Measurements from ENCODE around the gene OR1E1. TPM values are rescaled to one million over a fixed set of nuclear protein-coding genes. Genes with fewer than 3 reads are reported as not detected.
"Not testable (repeated sequence)": the region's sequence is repeated elsewhere in the genome, so short reads cannot be mapped to it uniquely, and the experiment has no call there.

Gene OR1E1, protein sequence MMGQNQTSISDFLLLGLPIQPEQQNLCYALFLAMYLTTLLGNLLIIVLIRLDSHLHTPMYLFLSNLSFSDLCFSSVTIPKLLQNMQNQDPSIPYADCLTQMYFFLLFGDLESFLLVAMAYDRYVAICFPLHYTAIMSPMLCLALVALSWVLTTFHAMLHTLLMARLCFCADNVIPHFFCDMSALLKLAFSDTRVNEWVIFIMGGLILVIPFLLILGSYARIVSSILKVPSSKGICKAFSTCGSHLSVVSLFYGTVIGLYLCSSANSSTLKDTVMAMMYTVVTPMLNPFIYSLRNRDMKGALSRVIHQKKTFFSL
- not detected for total RNA-seq
- not detected for polyA plus RNA-seq
- total RNA-seq, result 0 reads per million in 6 experiments

DNA sequence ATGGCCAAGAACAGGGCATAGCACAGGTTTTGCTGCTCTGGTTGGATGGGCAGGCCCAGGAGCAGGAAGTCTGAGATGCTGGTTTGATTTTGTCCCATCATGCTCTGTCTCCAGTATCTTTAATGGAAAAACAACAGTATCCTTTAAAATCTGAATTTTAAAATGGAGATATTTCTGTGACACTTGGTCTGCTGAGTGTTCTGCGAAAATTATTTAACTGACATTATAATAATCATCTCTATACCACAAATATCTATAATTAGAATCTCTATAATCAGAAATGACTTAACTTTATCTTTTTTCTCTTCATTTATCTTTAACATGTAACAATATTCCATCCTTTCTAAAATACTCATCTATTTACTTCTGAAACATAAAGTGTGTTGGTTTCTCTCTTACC is at the start of gene OR1E1:
Gene OR1E1, minus strand, starts transcription at position 101 of the 400 bp plus-strand sequence. Its CDS starts 0 bp downstream, at position 101.
- Mint-ChIP-seq H3K4me3 (no peak within 1 kb of the TSS), H3K27ac (no peak within 1 kb of the TSS), H3K4me1 (peaks cover 0 to 2% (median 0%) of the 10 kb centered on the region in 4 donors), H3K27me3 (peaks cover 19 to 47% (median 20%) of the 10 kb centered on the region in 5 donors), H3K9me3 (peaks cover 0 to 7% (median 2%) of the 10 kb centered on the region in 9 donors), H3K36me3 (peaks cover 0 to 8% (median 3%) of the 10 kb centered on the region in 3 donors)
- POLR2A ChIA-PET, result no interaction called here
- DNase-seq (no peak), ATAC-seq (no peak)

DNA sequence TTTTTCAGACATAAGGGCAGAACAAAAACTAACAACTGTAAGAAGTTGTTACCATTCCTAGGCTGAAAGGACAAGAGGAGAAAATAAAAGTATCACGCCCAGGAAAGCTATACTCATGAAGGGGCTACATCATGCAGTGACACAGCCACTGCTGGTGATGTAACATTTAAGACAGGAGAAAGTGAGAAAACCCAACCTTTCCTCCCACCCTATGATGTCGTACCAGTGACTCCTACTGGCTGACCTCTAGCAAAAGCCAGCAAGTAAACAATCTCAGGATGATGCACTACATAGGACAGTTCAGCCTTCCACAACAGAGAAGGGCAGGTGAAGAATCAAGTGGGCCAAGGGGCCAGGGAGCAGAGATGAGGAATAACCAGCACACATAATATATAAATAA is 49.4 kb upstream of the OR1E1 start:
- H3K27ac Mint-ChIP-seq, result no peak overlapping the region
- peaks cover 9 to 24% (median 16%) of the 10 kb centered on the region in 5 donors for H3K27me3 Mint-ChIP-seq
- POLR2A ChIA-PET, result no interaction called here
- H3K4me3 Mint-ChIP-seq, result no peak overlapping the region
- ATAC-seq (no peak), DNase-seq (no peak)
- H3K36me3 Mint-ChIP-seq, result no peaks in the 10 kb centered on the region
- no peaks in the 10 kb centered on the region for H3K4me1 Mint-ChIP-seq
- H3K9me3 Mint-ChIP-seq, result no peaks in the 10 kb centered on the region

DNA sequence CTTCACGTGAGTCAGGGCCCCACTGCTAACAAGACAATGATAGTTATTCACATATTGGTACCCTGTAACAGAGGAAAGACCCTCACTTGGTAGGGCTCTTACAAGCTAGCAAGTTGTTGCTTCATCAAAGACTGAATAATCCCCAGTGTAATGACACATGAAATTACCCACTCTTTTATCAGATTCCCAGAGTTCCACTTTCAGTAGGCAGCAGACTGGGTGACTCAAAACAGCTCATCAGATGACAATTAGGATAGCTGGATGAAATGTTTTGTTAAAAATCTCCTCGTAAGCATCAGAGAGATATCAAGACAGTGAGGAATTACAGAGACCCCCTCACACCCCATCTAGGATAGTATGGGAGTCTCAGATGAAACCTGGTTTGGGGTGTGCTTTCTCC is 42.2 kb upstream of the OR1E1 start:
- Mint-ChIP-seq H3K9me3 (no peaks in the 10 kb centered on the region), H3K4me3 (no peak overlapping the region), H3K27me3 (peaks cover 16 to 43% (median 22%) of the 10 kb centered on the region in 5 donors), H3K27ac (no peak overlapping the region), H3K36me3 (no peaks in the 10 kb centered on the region), H3K4me1 (no peaks in the 10 kb centered on the region)
- DNase-seq, result no peak
- POLR2A ChIA-PET, result no interaction called here
- ATAC-seq, result no peak

DNA sequence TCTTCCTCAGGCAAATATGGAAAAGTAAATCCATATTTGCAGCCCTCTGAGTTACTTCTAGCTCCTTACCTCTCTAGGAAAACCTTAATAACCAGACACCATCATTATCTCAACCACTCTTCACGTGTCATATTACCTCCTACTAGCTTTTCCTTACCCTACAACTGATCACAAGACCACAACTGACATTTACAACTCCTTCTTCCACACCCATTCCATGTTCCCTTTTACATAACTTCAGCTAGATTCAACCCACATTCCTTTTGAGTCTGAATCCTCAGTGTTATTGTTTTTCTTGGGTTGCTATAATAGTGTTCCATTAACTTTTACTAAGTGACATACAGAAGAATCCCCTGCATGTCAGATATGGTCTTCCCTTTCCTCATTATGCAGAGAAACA is 40.2 kb upstream of the OR1E1 start:
- peaks cover 0 to 2% (median 0%) of the 10 kb centered on the region in 3 donors for H3K36me3 Mint-ChIP-seq
- no peak for DNase-seq
- POLR2A ChIA-PET, result no interaction called here
- no peaks in the 10 kb centered on the region for H3K4me1 Mint-ChIP-seq
- H3K27ac Mint-ChIP-seq, result no peak overlapping the region
- H3K9me3 Mint-ChIP-seq, result peaks cover 0 to 1% (median 0%) of the 10 kb centered on the region in 9 donors
- H3K4me3 Mint-ChIP-seq, result no peak overlapping the region
- peaks cover 17 to 38% (median 24%) of the 10 kb centered on the region in 5 donors for H3K27me3 Mint-ChIP-seq
- no peak for ATAC-seq

DNA sequence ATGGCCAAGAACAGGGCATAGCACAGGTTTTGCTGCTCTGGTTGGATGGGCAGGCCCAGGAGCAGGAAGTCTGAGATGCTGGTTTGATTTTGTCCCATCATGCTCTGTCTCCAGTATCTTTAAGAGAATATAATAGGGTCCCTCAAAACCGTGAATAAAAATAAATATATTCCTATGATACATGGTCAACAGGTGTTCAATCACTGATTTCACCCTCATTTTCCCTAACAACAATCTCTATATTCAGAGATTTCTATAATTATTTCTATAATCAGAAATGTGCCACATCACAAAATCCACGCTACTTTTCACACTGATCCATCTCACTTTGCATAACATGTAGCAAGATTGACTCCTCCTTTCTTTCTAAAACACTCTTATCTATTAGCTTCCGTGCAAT is 35.5 kb upstream of the OR1E1 start, which contains the start of gene OR1E2:
Gene OR1E2, minus strand, starts transcription at position 101 of the 400 bp plus-strand sequence. Its CDS starts 0 bp downstream, at position 101.
- Mint-ChIP-seq H3K4me3 (no peak within 1 kb of the TSS), H3K36me3 (peaks cover 0 to 4% (median 2%) of the 10 kb centered on the region in 3 donors), H3K27ac (peak within 1 kb of the TSS in 1 of 10 donors; percentile 74), H3K27me3 (peaks cover 15 to 22% (median 20%) of the 10 kb centered on the region in 5 donors), H3K9me3 (peaks cover 0 to 13% (median 9%) of the 10 kb centered on the region in 9 donors), H3K4me1 (no peaks in the 10 kb centered on the region)
- DNase-seq, result no peak
- no peak for ATAC-seq
- POLR2A ChIA-PET, result no interaction called here

DNA sequence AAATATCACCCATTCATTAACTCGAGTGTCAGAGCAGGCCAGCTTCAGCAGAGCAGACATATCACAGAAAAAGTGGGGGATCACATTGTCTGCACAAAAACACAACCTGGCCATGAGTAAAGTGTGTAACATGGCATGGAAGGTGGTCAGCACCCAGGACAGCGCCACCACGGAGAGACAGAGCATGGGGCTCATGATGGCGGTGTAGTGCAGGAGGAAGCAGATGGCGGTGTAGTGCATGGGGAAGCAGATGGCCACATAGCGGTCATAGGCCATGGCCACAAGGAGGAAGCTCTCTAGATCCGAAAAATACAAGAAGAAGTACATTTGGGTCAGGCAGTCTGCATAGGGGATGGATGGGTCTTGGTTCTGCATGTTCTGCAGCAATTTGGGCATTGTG is 35.0 kb upstream of the OR1E1 start:
- POLR2A ChIA-PET, H3K27ac Mint-ChIP-seq, ATAC-seq, H3K4me3 Mint-ChIP-seq, H3K36me3 Mint-ChIP-seq, H3K4me1 Mint-ChIP-seq: not testable (repeated sequence)
- Mint-ChIP-seq H3K9me3 (peaks cover 0 to 16% (median 10%) of the 10 kb centered on the region in 9 donors), H3K27me3 (peaks cover 11 to 21% (median 16%) of the 10 kb centered on the region in 5 donors)
- DNase-seq, result peak in 2 of 10 donors; percentile 4 to 6

DNA sequence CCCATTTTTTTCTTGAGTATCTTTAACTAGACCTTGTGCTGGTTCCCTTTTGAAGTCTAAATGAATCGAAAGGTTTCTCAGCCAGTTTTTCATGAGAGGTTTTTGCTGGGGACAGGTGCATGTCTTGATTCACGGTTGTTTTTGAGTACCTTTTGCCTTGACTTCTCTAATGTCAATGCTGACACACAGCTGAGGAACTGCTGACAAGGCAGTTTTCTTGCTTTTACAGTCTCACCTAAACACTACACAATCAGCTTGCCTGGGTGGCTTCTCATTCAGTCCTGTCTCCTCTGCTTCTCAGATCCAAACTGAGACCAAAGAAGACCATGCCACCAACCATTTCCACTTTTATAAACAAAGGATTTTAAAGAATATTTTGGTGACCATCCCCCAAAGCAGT is 20.0 kb upstream of the OR1E1 start:
- H3K4me3 Mint-ChIP-seq, result no peak overlapping the region
- POLR2A ChIA-PET, result no interaction called here
- H3K9me3 Mint-ChIP-seq, result peaks cover 0 to 3% (median 0%) of the 10 kb centered on the region in 9 donors
- peaks cover 16 to 28% (median 17%) of the 10 kb centered on the region in 5 donors for H3K27me3 Mint-ChIP-seq
- H3K27ac Mint-ChIP-seq, result no peak overlapping the region
- DNase-seq (no peak), ATAC-seq (no peak)
- H3K4me1 Mint-ChIP-seq, result no peaks in the 10 kb centered on the region
- peaks cover 0 to 5% (median 0%) of the 10 kb centered on the region in 3 donors for H3K36me3 Mint-ChIP-seq

DNA sequence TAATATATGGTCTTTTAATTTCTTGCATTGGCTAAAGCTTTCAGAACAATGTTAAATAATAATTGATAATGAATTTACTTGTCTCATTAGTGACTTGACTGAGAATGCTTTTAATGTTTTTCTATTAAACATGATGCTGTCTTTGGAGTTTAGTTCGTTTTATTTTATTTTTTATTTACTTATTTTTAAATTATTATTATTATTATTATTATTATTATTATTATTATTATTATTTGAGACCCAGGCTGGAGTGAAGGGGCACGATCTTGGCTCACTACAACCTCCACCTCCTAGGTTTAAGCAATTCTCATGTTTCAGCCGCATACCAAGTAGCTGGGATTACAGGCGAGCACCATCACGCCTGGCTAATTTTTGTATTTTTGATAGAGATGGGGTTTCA is 17.4 kb upstream of the OR1E1 start:
- H3K36me3 Mint-ChIP-seq, result peaks cover 0 to 9% (median 2%) of the 10 kb centered on the region in 3 donors
- peaks cover 12 to 27% (median 20%) of the 10 kb centered on the region in 5 donors for H3K27me3 Mint-ChIP-seq
- H3K4me3 Mint-ChIP-seq, result no peak overlapping the region
- no peak for DNase-seq
- peaks cover 0 to 3% (median 0%) of the 10 kb centered on the region in 9 donors for H3K9me3 Mint-ChIP-seq
- H3K27ac Mint-ChIP-seq, result no peak overlapping the region
- peaks cover 0 to 2% (median 0%) of the 10 kb centered on the region in 4 donors for H3K4me1 Mint-ChIP-seq
- POLR2A ChIA-PET, result no interaction called here
- no peak for ATAC-seq

DNA sequence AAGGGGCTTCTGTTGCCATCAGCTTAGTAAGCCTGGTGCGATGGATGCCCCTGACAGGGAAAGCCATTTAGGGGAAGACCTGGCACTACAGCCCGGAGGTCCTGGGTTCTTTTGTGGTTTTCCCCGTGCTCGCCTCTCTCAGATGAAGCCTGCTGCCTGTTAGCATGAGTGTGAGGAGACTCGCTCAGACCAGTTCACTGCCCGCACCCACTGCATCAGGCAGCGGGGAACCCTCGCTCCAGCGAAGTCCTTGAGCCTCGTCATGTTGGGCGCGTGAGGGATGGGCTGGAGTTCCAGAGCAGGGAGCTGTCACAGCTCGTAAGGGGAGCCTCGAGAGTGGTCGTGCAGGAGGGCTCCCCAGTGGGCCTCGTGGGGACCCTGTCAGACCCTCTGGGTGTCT is 14.0 kb upstream of the OR1E1 start:
- ATAC-seq, DNase-seq, H3K27ac Mint-ChIP-seq, H3K4me1 Mint-ChIP-seq, POLR2A ChIA-PET: not testable (repeated sequence)
- Mint-ChIP-seq H3K9me3 (peaks cover 2 to 25% (median 13%) of the 10 kb centered on the region in 9 donors), H3K27me3 (peaks cover 19 to 56% (median 34%) of the 10 kb centered on the region in 5 donors), H3K4me3 (peak overlapping the region in 1 of 10 donors; percentile 8), H3K36me3 (peaks cover 6 to 25% (median 9%) of the 10 kb centered on the region in 3 donors)

DNA sequence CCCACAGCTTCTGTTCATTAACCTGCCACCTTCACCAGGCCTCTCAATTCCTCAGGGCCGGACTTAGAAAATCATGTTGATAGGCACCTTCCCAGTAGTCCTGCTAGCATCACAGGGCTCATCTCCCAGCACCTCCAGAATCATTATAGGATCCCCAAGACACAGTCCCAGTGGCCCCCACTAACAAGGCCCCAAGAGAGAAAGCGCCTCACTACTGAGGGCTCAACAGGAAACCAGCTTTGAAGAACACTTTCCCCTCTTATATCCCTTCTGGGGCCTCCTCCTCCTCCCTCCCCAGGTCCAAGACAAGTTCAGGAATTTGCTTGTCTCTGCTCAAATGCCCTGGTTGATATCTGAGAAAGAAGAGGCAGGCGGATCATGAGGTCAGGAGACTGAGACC is 12.9 kb upstream of the OR1E1 start, which contains the start of gene OR3A3:
Gene OR3A3, plus strand, starts transcription at position 301 of the 400 bp plus-strand sequence.
- no peak for DNase-seq
- no peak for ATAC-seq
- H3K4me3 Mint-ChIP-seq, result peak within 1 kb of the TSS in 1 of 10 donors; percentile 8
- POLR2A ChIA-PET, result no interaction called here
- no peak within 1 kb of the TSS for H3K27ac Mint-ChIP-seq
- peaks cover 4 to 36% (median 22%) of the 10 kb centered on the region in 9 donors for H3K9me3 Mint-ChIP-seq
- peaks cover 7 to 30% (median 9%) of the 10 kb centered on the region in 3 donors for H3K36me3 Mint-ChIP-seq
- H3K4me1 Mint-ChIP-seq, result peaks cover 0 to 2% (median 0%) of the 10 kb centered on the region in 4 donors
- peaks cover 24 to 64% (median 39%) of the 10 kb centered on the region in 5 donors for H3K27me3 Mint-ChIP-seq

DNA sequence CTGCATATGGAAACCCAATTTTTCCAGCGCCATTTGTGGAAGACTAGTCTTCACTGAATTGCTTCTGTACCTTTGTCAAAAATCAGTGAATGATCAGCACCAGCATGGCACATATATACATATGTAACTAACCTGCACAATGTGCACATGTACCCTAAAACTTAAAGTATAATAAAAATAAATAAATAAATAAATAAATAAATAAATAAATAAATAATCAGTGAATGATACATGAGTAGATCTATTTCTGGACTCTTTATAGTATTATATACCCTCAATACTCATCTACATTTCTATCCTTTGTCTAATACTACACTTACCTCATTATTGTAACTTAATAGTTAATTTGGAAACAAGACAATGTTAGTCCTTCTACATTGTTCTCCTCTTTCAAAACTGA is 5.6 kb upstream of the OR1E1 start:
- ATAC-seq, POLR2A ChIA-PET, DNase-seq, H3K27ac Mint-ChIP-seq, H3K4me3 Mint-ChIP-seq, H3K4me1 Mint-ChIP-seq: not testable (repeated sequence)
- Mint-ChIP-seq H3K36me3 (peaks cover 5 to 20% (median 7%) of the 10 kb centered on the region in 3 donors), H3K27me3 (peaks cover 14 to 53% (median 22%) of the 10 kb centered on the region in 5 donors), H3K9me3 (peaks cover 4 to 27% (median 22%) of the 10 kb centered on the region in 9 donors)

DNA sequence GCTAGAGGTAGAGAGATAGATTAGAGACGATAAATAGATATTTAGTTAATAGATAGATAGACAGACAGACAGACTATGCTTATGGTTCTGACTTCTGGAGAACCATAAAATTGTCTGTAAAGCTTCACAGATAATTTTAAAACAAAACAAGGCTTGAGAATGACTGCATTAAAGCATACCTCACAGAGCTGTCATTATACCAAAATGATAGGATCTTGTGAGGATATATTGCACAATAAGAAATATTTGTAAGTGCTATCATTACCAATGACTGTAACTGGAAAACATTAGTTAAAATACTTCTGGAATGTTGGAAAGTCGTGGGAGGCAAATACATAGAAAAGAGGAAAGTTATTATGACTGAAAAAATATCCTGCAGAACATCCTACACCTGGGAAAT is 3.6 kb upstream of the OR1E1 start:
- Mint-ChIP-seq H3K9me3 (peaks cover 0 to 13% (median 7%) of the 10 kb centered on the region in 9 donors), H3K36me3 (peaks cover 0 to 4% (median 0%) of the 10 kb centered on the region in 3 donors), H3K27ac (no peak overlapping the region), H3K4me3 (no peak overlapping the region), H3K27me3 (peaks cover 6 to 41% (median 18%) of the 10 kb centered on the region in 5 donors), H3K4me1 (no peaks in the 10 kb centered on the region)
- no peak for DNase-seq
- POLR2A ChIA-PET, result no interaction called here
- no peak for ATAC-seq

DNA sequence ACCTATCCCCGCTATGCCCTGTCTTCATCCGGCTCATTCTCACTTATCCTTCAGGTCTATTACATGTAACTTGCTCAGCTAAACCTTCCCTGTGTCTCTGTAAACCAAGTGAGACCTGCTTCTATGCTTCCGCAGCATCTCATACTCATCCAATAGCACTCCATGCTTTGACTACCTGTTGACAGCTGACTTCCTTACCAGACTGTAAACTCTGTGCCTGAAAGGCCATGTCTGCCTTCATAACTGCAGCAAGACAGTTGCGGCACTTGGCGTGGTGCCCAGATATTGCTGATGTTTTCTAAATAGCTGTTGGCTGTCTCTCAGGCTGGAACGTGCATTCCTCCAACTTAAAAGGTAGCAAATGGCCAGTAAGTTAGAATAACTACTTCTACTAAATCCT is 1.8 kb upstream of the OR1E1 start:
- peaks cover 0 to 4% (median 3%) of the 10 kb centered on the region in 3 donors for H3K36me3 Mint-ChIP-seq
- H3K27ac Mint-ChIP-seq, result no peak overlapping the region
- DNase-seq (no peak), ATAC-seq (no peak)
- peaks cover 13 to 38% (median 17%) of the 10 kb centered on the region in 5 donors for H3K27me3 Mint-ChIP-seq
- H3K9me3 Mint-ChIP-seq, result peaks cover 0 to 7% (median 0%) of the 10 kb centered on the region in 9 donors
- POLR2A ChIA-PET, result no interaction called here
- H3K4me1 Mint-ChIP-seq, result no peaks in the 10 kb centered on the region
- H3K4me3 Mint-ChIP-seq, result no peak overlapping the region

Measured in naive thymus-derived CD8-positive, alpha-beta T cell (primary cell).